Urinary bladder (tissue), 4 donors: ENCODE measurements around the gene RPAP3. TPM values are rescaled to one million over a fixed set of nuclear protein-coding genes. Genes with fewer than 3 reads are reported as not detected.
A peak's percentile ranks its signal among the peaks of the same experiment; 100 is the strongest.

Experiments used
- DNase-seq: peaks from one replicate; pipeline ENCODE4 v3.0.0-alpha.2; 2015; ENCODE audit errors: extremely low spot score
- H3K27ac ChIP-seq: one replicate; pipeline ENCODE4 v1.5.1; 2013; ENCODE audit warnings: low read depth, mild to moderate bottlenecking, moderate library complexity
- H3K36me3 ChIP-seq: one replicate; pipeline ENCODE4 v1.6.1; 2013; ENCODE audit warnings: mild to moderate bottlenecking, moderate library complexity; ENCODE audit not compliant: insufficient read depth
- H3K4me1 ChIP-seq: one replicate; pipeline ENCODE4 v1.6.1; 2013; ENCODE audit warnings: mild to moderate bottlenecking, moderate library complexity; ENCODE audit not compliant: insufficient read depth
- H3K4me3 ChIP-seq: one replicate; pipeline ENCODE4 v1.5.1; 2013; ENCODE audit warnings: low read depth, low read length
- WGBS: extraction: QIAGEN DNeasy Blood & Tissue Kit; methylation state at CpG from one replicate; pipeline ENCODE4 v1.1.7; 2013; 5-methylcytosine and 5-hydroxymethylcytosine counted together
- polyA plus RNA-seq: library from polyadenylated mRNA; stranded (reverse); fragments of 200-250 nt; gene quantifications from one replicate; pipeline ENCODE4 v1.2.3, GENCODE V29; 2013
- total RNA-seq: library from RNA; depleted of rRNA; stranded (reverse); fragments of >200 nt; gene quantifications from one replicate; pipeline ENCODE4 v1.2.3, GENCODE V29; 2014
- donor health status: healthy with polysubstance abuse.
- donor health status: healthy.

RPAP3 gene
- total and polyA plus RNA-seq, 2 donors: 15.5 to 29.4 TPM

DNA sequence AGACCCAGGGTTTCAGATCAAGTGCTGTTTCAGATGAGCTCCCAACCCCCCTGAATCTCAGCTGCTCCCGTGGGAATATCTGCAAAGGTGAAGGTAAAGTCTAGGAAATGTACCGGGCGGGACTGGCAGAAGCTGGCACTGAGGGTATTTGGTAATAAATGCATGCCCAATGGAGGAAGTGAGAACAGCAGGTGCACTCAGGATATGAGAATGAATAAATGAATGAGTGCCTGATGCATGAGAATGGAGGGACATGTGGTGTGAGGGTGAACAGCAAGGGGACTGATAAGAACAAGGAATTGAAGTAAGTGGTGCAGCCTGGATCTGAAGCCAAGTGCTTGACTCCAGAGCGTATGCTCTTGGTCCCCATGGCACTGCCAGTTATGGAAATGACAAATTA, 41.3 kb upstream of the RPAP3 start:
- Histone ChIP-seq H3K27ac (no peak overlapping the region), H3K4me3 (no peak overlapping the region), H3K36me3 (no peaks in the 10 kb centered on the region), H3K4me1 (no peaks in the 10 kb centered on the region)
- WGBS: 92% methylated on average over 4 of the region's 4 CpGs
- DNase-seq: no peak

DNA sequence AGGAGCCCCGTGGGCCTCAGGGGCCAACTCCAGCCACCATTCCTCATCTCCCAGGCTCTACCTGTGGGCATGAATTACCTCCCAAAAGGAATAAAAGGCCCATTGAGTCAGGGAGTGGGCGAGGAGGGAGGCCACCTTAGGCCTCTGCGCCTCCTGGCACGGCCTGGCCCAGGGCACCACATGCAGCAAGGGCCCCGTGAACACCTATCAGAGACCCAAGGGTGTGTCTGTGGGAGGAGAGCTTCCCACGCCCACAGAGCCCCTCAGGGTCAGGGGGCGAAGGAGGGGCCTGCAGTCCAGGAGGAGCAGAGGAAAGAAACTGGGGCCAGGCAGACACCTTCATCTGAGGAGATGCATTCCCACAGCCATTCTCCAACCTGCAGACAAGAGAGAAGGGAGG, 40.7 kb upstream of the RPAP3 start:
- no peak for DNase-seq
- 89% methylated on average over 7 of the region's 7 CpGs for WGBS
- Histone ChIP-seq H3K36me3 (no peaks in the 10 kb centered on the region), H3K4me3 (no peak overlapping the region), H3K4me1 (no peaks in the 10 kb centered on the region), H3K27ac (no peak overlapping the region)

DNA sequence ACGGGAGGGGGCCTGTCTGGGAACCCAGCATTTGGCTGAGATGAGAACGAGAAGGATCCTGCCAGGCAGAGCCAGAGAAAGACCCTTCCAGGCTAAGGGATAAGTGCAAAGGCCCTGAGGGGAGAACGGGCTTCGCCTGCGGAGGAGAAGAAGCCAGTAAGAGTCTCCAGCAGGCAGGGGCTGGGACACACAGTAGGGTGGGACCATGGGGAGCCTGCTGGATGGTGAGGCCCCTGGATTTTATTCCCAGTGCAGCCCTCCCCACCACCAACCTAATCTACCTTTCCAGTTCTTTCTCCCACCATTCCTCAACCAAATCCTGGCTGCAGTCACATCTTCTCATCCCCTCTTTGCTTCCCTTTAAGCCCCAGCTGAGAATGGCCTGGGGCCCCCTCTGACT, 40.2 kb upstream of the RPAP3 start:
- H3K27ac ChIP-seq: no peak overlapping the region
- H3K36me3 ChIP-seq: no peaks in the 10 kb centered on the region
- no peak overlapping the region for H3K4me3 ChIP-seq
- no peak for DNase-seq
- WGBS: 79% methylated on average over 5 of the region's 5 CpGs
- H3K4me1 ChIP-seq: no peaks in the 10 kb centered on the region

DNA sequence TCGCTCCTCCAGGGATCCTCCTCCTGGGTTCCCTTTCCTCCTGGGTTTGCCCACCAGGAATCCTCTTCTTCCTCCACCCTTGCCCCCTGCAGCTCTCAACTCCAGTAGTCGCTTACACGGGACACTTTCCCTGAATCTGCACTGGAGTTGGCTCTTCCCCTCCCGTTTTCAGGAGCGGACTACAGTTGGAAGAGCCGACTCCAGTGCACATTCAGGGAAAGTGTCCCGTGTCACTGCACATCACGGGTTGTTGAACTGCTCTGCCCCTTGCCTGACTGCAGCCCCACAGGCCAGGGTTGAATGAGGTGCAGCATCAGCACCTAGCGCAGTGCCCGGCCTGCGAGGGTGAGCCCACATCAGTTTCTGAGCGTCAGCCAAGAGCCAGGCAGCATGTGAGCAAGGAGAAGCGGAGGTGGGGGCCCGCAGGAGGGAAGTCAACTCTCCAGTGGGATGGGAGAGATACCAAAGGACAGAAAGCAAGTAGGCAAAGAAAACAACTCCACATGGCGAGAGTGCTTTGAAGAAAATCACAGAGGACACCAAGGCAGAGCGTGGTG, 39.7 kb upstream of the RPAP3 start:
- Histone ChIP-seq H3K4me1 (no peaks in the 10 kb centered on the region), H3K4me3 (no peak overlapping the region), H3K27ac (no peak overlapping the region), H3K36me3 (no peaks in the 10 kb centered on the region)
- no peak for DNase-seq
- WGBS: 66% methylated on average over 16 of the region's 16 CpGs

DNA sequence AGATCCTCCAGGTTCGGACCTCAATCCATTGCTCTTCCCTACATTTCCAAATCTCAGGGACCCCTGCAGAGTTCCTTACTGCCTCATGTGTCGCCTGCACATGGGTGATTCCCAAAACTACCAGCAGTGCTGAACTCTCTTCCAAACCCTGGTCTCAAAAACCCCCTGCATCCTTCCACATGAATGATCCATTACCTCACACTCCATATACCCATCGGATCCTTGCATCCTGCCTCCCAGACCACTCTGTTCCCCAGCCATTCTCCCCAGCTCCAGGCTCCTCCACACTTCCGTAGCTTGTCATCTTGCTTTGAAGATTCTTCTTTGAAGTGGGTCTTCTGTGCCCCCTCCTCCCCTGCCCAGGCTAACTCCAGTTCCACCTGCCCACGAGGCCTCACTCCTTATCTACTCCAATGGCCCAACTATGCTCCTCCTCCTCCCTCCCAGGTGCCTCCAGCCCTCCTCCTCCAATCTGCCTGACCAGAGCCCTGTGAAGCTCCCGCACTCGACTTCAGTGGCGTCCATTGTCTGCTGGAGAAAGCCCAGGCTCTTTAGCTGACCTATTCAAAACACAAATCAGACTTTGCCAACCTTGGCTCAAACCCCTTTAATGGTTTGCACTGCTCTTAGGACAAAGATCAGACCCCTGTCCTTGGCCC, 39.1 kb upstream of the RPAP3 start:
- Histone ChIP-seq H3K4me3 (no peak overlapping the region), H3K36me3 (no peaks in the 10 kb centered on the region), H3K27ac (no peak overlapping the region), H3K4me1 (no peaks in the 10 kb centered on the region)
- WGBS: 79% methylated on average over 8 of the region's 8 CpGs
- DNase-seq: no peak

DNA sequence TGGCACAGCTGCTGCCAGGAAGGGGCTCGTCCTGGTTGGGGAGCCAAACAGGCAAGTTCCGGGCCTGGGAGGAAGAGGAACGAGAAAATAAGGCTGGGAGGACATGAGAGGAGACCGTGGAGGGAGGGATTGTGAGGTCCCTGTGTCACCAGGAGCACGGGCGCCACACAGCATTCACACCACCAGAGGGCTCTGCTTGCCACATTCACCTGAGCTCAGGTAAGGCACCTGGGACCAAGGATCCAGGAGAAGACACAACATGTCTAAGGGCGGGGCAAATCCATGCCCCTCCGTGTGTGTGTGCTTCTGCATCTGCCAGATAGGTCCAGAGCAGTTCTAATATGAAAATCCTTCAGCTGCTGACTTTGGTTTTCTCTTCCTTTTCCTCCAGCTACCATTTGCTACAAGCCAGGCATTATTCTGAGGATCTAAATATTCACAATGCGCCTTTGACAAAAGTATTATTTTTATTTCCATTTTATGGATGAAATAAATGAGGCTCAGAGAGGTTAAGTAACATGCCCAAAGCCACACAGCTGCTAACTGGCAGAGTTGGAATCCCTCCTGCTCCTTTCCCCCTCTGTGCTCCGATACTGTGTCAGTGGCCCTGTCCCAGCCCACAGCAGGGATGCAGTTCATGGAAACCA, 38.3 kb upstream of the RPAP3 start:
- Histone ChIP-seq H3K4me1 (no peaks in the 10 kb centered on the region), H3K4me3 (no peak overlapping the region), H3K36me3 (no peaks in the 10 kb centered on the region), H3K27ac (no peak overlapping the region)
- no peak for DNase-seq
- WGBS: 58% methylated on average over 10 of the region's 10 CpGs

DNA sequence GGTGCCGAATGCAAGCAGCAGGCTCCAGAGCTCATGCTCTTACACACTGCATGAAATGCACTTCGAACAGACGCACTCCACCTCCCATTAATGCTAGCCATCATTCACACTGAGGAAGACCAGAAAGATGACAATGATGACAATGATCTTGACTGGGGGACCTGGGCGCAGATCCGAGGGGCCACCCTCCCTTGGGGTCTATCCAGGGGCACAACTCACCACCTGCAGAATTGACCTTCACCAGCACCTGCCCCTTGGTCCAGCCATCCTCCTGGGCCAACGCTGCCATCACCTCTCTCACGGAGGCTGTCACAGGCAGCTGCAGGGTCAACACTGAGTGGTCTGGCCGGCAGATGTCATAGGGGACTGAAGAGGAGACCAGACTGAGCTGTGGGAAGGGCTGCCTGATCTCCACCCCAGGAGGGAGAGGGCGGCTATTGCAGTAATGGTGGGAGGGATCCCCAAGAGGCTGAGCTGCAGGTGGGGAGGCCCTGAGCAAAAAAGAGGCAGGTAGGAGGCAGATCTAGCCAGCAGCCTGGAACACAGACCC, 37.6 kb upstream of the RPAP3 start:
- no peak overlapping the region for H3K27ac ChIP-seq
- no peaks in the 10 kb centered on the region for H3K36me3 ChIP-seq
- no peak for DNase-seq
- H3K4me1 ChIP-seq: no peaks in the 10 kb centered on the region
- WGBS: 87% methylated on average over 9 of the region's 9 CpGs
- H3K4me3 ChIP-seq: no peak overlapping the region

DNA sequence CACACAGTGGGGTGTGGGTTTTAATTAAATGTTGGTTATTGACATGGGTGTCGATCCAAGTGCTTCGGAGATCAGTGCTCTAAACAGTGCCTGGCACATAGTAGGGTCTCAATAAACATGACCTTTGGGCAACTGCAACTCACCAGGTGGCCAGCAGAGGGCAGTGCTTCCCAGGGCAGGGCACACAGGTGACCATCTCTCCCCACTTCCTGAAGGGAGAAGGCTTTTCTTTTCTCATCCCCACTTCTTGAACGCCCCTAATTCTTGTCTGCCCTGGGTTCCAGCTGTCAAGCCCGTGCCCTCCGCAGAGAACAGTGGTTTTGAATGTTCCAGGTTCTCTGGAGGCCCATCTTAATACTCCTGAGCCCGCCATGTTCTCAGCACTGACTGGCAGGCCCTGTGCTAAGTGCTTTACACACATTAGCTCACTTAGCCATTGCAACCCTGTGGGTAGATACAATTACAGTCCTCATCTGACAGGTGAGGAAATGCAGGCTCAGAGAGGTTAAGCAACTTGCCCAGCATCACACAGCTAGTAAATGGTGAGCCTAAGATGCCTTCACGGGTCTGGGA, 36.5 kb upstream of the RPAP3 start:
- no peak overlapping the region for H3K4me3 ChIP-seq
- no peaks in the 10 kb centered on the region for H3K36me3 ChIP-seq
- no peak for DNase-seq
- 80% methylated on average over 7 of the region's 7 CpGs for WGBS
- H3K4me1 ChIP-seq: no peaks in the 10 kb centered on the region
- no peak overlapping the region for H3K27ac ChIP-seq

DNA sequence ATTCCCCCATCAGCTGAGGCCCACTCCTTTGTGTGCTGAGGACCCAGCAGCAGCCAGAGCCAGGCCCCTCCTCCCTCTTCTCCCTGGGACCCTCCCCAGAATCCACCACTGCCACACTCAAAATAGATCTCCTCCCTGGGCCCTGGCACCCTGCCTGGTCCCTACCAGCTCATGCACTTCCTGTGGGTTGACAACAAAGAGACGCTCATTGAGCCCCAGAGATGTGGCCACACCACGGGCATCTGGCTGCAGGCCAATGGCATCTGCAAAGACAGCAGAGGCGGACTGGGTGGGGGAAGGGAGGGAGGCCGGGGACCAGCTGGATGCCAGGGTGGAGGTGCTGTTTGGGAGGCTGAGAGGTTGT, 35.5 kb upstream of the RPAP3 start:
- no peak for DNase-seq
- no peaks in the 10 kb centered on the region for H3K4me1 ChIP-seq
- H3K27ac ChIP-seq: no peak overlapping the region

DNA sequence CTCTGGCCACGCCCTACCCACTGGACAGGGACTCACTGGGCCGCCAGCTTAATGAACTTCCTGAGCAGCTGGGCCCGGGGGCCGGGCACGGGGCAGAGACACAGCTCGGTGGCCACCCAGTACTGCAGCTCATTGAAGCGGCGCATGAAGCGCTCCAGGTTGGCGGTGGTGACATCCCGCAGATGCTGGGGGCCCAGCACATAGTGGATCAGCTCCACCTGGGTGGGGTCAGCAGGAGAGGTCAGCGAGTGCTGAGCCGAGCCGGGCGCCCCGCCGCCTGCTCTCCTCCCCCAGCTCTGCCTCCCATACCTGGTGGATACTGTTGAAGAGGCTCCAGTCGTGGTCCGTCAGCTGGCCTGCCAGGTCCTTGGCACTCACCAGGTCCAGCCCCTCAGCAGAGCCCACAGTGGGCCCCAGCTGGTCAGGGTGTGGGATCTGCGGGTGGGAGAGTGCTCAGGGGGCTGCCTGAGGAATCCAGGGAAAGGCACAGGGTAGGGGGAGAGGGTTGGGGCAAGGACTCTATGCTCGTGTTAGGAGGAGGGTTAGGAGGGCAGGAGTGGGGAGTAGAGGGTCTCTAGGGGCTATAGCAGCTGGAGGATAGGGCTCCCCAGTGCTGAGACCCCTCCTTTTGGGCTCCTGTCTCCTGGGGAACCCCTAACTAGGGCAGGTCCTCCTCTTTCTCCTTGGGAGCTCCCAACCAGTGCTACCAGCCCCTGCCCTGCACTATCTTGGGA, 34.9 kb upstream of the RPAP3 start:
- no peak overlapping the region for H3K27ac ChIP-seq
- 86% methylated on average over 21 of the region's 21 CpGs for WGBS
- no peaks in the 10 kb centered on the region for H3K4me1 ChIP-seq
- H3K36me3 ChIP-seq: no peaks in the 10 kb centered on the region
- H3K4me3 ChIP-seq: no peak overlapping the region
- no peak for DNase-seq

More for the DNA sequence above, 35.5 kb upstream of the RPAP3 start:
- no peaks in the 10 kb centered on the region for H3K36me3 ChIP-seq
- 39% methylated on average over 4 of the region's 4 CpGs for whole genome bisulfite sequencing
- H3K4me3 ChIP-seq: no peak overlapping the region

DNA sequence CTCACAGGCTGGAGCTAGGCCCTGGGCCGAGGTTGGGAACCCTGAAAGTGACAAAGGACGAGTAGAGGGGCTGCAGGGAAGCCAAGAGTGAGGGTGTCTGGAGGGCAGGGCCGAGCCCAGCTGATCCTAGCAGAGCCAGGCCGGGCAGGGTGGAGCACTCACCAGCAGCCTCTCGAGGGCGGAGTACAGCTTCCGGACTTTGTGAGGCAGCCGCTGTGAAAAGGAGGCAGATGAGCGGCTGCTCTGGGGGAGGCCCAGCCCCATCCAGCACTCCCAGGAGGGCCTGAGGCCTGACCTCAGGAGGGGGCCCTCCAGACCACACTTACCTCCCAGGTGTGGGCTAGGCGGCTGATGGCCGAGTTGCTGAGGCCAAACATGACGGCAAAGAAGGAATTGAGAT, 34.1 kb upstream of the RPAP3 start:
- no peak for DNase-seq
- H3K27ac ChIP-seq: no peak overlapping the region
- H3K36me3 ChIP-seq: no peaks in the 10 kb centered on the region
- H3K4me3 ChIP-seq: no peak overlapping the region
- WGBS: 76% methylated on average over 12 of the region's 12 CpGs
- no peaks in the 10 kb centered on the region for H3K4me1 ChIP-seq

DNA sequence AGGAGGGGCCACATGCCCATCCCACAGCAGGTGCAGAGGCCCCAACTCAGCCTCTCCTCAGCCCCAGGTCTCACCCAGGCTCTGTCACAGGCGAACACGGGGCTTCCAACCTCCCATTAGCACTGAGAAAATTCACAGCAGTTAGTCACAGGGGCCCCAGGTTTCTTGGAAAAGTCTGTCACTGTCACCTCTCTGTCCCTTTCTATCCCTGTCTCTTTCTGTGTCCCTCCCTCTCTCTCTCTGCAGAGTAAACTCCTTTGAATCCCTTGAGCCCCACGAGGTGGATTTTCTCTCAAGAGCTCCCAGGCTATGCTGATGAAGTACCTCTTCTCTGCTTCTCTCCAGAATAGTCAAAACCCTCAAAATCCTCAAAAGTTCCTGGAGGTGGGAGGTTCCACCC, 33.5 kb upstream of the RPAP3 start:
- H3K27ac ChIP-seq: no peak overlapping the region
- 93% methylated on average over 3 of the region's 3 CpGs for WGBS
- H3K4me3 ChIP-seq: no peak overlapping the region
- H3K4me1 ChIP-seq: no peaks in the 10 kb centered on the region
- DNase-seq: no peak
- no peaks in the 10 kb centered on the region for H3K36me3 ChIP-seq

DNA sequence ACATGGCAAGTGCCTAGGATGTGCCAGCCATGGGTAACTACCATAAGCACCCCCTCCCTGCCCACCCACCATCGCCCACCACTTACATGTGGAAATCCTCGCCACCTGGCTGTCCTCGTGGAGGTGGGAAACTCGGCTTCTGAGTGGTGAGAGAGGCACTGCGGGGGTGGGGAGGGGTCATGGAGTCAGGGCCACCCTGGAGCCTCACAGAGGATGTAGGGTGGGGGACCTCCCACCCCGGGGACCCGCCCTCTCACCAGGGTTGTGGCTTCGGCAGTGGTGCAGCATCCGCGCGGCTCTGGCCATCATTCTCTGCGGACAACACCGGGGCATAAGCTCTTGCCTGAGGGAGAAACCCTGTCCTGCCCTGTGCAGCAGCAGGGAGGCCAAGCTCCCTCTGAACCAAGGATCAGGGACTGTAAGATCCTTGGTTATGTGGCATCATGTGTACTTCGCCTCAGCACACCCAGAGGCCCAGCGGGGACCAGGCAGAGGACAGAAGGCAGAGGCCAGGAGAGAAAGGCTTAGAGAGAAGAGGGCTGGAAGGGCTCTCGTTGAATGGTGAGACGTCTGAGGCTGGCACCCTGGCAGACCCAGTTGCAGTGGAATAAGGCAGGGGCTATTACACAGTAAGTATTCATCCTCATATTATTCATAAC, 32.2 kb upstream of the RPAP3 start:
- no peaks in the 10 kb centered on the region for H3K36me3 ChIP-seq
- 83% methylated on average over 17 of the region's 17 CpGs for WGBS
- no peaks in the 10 kb centered on the region for H3K4me1 ChIP-seq
- H3K4me3 ChIP-seq: no peak overlapping the region
- DNase-seq: no peak
- peak overlapping the region; percentile 62 for H3K27ac ChIP-seq
